Loucy (cell line): ENCODE results near the gene SLC46A3.

Experiments
- EZH2phosphoT487 ChIP-seq: fragments of 200-600 bp; IDR thresholded peaks from 2 replicates; pipeline ENCODE4 v1.6.1; 2018; ENCODE audit warnings: antibody characterized with exemption, mild to moderate bottlenecking, moderate library complexity, borderline replicate concordance
- TF ChIP-seq, protein P1 (sequence below): fragments of 200-600 bp; sonication (generic); conservative IDR thresholded peaks from 2 replicates; pipeline ENCODE4 v1.5.1; 2014; ENCODE audit warnings: mild to moderate bottlenecking, antibody characterized with exemption, low read length

DNA sequence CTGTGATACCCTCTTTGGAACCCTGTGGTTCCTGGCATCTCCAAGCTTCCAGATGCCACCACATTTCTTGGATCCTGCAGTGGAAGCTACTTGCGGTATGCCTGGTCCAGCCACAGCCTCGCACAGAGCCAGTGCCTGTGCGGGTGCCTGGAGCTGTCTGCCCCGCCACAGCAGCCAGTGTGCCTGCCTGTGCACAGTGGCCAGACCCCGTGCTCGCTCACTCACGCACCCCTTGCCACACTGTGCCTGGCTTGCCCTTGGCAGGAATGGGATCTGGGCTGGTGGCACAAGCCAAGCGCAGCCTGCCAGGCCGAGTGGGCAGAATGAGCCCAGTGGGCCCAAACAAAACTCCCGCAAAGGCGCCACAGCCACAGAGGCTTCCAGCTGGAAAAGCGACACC is 33.7 kb downstream of the SLC46A3 start:
- no peak for TF ChIP-seq EZH2phosphoT487
- TF ChIP-seq, protein P1, sequence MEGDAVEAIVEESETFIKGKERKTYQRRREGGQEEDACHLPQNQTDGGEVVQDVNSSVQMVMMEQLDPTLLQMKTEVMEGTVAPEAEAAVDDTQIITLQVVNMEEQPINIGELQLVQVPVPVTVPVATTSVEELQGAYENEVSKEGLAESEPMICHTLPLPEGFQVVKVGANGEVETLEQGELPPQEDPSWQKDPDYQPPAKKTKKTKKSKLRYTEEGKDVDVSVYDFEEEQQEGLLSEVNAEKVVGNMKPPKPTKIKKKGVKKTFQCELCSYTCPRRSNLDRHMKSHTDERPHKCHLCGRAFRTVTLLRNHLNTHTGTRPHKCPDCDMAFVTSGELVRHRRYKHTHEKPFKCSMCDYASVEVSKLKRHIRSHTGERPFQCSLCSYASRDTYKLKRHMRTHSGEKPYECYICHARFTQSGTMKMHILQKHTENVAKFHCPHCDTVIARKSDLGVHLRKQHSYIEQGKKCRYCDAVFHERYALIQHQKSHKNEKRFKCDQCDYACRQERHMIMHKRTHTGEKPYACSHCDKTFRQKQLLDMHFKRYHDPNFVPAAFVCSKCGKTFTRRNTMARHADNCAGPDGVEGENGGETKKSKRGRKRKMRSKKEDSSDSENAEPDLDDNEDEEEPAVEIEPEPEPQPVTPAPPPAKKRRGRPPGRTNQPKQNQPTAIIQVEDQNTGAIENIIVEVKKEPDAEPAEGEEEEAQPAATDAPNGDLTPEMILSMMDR: no peak
